GM18868 (cell line): ENCODE data around the gene PADI4.

Experiments used
- ATAC-seq: cut with Tn5 transposase; IDR thresholded peaks from one replicate; pipeline ENCODE4 v1.9.1; 2021; ENCODE audit warnings: mild to moderate bottlenecking, moderate library complexity; ENCODE audit not compliant: unreplicated experiment

PADI4 gene

DNA sequence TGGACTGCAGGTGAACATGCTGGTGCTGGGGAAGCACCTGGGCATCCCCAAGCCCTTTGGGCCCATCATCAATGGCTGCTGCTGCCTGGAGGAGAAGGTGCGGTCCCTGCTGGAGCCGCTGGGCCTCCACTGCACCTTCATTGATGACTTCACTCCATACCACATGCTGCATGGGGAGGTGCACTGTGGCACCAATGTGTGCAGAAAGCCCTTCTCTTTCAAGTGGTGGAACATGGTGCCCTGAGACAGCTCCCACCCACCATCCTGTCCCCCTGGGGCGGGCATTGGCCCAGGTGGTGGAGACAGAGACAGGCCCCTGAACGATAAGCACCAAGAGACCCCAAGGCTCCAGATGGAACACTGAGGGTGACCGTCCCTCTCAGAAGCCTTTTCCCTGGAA, 25.2 kb upstream of the PADI4 start:
- no peak for ATAC-seq

GRCh38 chr1:17286646-17287045, 21.4 kb upstream of the PADI4 start:
- no peak for ATAC-seq

- ATAC-seq: no peak
These were observed 20.7 kb upstream of the PADI4 start for GRCh38 chr1:17287130-17287776.

GRCh38 chr1:17289721-17290120, 18.3 kb upstream of the PADI4 start:
- ATAC-seq: no peak

DNA sequence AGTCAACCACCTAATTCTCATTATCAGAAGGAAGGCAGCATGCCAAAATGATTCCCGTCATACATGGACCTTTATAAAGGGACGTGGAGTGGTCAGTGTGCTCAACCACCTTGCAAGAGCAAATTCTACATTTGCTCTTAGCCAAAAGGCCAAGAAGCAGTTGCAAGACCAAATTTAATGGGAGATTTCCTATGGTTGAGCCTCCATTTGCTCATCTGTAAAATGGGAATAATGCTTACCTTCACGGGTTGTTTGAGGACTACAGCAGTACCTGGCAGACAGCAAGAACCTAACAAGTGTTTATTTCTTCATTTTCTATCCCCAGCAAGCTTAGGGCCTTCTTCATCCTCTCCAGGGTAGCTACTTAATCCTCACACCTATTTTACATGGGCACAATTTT, 17.4 kb upstream of the PADI4 start:
- no peak for ATAC-seq

- no peak for ATAC-seq
These were observed 15.5 kb upstream of the PADI4 start for GRCh38 chr1:17292299-17293160.

DNA sequence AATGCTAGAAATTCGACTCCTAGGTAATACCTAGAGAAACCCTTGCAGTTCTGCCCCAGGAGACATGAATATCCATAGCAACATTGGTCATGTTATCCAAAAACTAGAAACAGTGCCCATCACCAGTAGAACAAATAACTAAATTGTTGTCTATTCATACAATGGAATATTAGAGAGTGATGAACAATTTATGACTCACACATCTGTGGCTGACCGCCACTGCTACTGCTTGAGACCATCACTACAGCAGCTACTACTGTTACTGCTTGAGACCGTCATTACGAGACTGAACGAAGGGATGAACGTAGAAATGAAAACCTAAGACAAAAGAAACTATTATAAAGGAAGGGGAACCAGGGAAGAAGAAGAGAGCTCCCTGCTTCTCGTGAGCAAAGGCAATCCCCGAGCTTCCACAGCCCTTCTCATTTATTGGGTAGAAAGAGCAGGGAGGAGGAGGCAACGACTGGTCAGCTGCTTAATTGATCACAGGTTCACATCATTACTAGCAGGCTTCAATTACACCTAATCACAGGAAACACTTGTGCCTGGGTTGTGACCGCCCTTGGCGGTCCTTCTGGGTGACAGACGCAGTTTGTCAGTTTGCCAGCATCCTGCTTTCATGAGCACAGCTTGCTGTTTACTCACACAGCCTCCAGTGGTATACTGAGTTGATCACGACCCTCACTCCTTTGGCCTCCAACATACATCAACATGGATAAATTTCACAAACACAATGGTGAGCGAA, 14.1 kb upstream of the PADI4 start:
- ATAC-seq: no peak

- no peak for ATAC-seq
These were observed 12.7 kb upstream of the PADI4 start for GRCh38 chr1:17295292-17295691.

DNA sequence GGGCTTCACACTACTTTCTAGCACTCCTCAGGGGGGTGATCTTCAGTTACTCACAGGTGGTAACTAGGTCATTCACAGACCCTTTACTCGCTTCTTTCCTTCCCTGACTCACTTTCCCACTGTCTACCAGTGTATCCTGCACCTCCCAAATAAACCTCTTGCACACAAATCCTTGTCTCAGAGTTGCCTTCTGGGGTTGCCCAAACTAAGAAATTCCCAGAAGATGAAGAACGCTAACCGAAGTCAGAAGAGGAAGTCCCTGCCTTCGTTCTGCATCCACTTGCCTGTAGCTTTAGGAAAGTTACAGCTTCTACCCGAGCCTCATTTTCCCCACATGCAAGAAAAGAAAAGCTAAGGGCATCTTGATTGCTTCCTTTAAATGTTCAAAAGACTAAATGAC, 11.9 kb upstream of the PADI4 start:
- ATAC-seq: no peak

GRCh38 chr1:17297991-17298390, 10.0 kb upstream of the PADI4 start:
- ATAC-seq: no peak

GRCh38 chr1:17301767-17302166, 6.2 kb upstream of the PADI4 start:
- no peak for ATAC-seq

DNA sequence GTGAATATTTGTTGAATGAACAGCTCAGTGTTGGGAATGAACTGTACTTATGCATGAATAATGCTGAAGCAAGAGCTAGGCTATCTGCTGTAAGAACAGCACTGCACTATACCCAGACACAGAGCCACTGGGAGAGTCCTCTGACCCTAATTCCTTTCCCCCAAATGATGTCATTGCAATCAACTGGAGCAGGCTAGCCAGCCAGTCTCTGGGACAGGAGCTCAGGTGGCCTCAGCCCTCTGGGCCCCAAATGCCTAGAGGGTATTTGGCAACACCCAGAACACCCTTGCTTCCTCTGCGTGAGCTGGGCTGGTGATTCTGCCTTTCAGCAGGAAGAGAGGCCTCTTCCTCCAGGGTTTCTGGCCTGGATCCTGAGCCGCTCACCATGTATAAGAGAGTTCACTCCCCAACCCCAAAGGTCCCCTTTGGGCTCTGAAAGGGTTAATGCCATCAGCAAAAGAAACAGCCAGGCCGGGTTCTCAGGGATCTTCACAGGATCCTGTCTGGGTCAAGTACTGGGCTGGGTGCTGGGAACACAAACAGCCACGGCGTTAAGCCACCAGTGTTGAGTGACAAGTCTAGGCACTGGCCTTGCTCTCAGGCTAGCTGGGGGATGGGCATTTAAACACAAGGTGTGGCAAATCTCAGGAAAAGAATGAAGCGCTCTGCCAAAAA, 3.7 kb upstream of the PADI4 start:
- ATAC-seq: no peak

GRCh38 chr1:17304826-17305175, 3.2 kb upstream of the PADI4 start:
- ATAC-seq: no peak

GRCh38 chr1:17305576-17306095, 2.4 kb upstream of the PADI4 start:
- ATAC-seq: no peak

- ATAC-seq: no peak
These were observed 1.6 kb upstream of the PADI4 start for GRCh38 chr1:17306407-17306806.

GRCh38 chr1:17306921-17307320, 1.1 kb upstream of the PADI4 start:
- ATAC-seq: no peak

- no peak for ATAC-seq
These were observed 668 bp upstream of the PADI4 start for GRCh38 chr1:17307329-17307728.

DNA sequence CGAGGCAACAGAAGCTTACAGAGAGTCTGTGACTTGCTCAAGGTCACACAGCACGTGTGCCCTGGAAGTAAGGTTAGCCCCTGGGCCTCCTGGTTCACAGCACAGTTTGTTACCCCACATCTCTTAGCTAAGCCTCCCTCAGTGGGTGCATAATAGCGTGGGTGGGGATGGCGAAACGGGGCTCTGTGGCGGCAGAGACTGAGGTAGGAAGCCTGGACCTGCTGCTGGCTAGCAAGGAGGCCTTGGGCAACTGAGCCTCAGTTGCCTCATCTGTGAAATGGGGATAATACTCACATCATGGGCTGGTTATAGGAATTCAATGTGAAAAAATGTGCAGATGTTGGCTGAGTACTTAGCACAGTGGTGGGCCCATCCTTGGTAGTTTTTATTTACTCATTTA, 596 bp downstream of the PADI4 start:
- no peak for ATAC-seq

- ATAC-seq: no peak
These were observed 1.6 kb downstream of the PADI4 start for GRCh38 chr1:17309426-17310067.

DNA sequence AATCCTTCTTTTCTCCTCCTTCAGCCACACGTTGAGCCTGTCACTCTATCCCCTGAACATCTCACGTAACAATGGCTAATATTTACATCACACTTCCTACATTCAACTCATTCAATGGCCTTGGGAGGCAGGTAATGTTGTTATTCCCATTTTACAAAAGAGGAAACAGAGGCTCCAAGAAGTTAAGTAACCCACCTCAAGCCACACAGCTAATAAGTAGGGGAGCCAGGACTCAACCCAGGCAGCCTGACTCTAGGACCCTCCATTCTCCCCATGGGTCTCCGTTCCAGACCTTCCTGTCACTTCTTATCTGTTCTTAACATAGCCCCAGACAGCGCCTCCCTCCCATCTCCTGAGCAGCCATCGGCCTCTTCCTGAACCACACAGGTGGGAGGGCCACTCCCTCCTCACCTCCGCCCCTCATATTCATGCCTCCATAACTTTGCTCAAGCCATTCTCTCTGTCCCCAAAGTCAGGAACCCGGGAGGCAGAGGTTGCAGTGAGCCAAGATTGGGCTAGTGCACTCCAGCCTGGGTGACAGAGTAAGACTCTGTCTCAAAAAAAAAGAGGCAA, 2.2 kb downstream of the PADI4 start:
- no peak for ATAC-seq
